Measurements from ENCODE around the gene GPN2. TPM values are rescaled to one million over a fixed set of nuclear protein-coding genes. Genes with fewer than 3 reads are reported as not detected.

The GPN2 gene
- total RNA-seq, 2 experiments from 2014 or later, result 17.5 to 46.6 TPM

DNA sequence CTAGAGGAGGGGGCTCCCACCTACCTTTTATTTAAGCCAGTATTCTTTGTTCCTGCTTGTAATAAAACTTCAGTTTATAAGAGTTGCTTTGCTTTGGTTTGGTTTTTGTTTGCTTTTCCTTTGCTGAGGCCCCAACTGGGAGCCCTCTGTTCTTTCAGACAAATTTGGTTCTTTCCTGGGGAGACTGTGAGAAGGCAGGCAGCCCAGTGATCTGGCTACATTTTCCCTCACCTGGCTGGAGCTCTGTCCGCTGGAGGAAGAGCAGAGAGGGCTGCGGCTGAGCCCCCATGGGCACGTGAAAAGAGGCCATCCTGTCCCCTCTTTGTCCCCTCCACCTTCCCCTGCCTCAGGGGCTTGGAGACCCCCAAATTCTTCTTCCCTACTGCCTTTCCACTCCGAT lies 34.4 kb downstream of the GPN2 start:
- no peak for TF ChIP-seq EZH2phosphoT487 (IDR thresholded peaks at IDR 0.05; ENCODE audit: borderline replicate concordance, low read depth, low read length)
- TF ChIP-seq, protein P1, sequence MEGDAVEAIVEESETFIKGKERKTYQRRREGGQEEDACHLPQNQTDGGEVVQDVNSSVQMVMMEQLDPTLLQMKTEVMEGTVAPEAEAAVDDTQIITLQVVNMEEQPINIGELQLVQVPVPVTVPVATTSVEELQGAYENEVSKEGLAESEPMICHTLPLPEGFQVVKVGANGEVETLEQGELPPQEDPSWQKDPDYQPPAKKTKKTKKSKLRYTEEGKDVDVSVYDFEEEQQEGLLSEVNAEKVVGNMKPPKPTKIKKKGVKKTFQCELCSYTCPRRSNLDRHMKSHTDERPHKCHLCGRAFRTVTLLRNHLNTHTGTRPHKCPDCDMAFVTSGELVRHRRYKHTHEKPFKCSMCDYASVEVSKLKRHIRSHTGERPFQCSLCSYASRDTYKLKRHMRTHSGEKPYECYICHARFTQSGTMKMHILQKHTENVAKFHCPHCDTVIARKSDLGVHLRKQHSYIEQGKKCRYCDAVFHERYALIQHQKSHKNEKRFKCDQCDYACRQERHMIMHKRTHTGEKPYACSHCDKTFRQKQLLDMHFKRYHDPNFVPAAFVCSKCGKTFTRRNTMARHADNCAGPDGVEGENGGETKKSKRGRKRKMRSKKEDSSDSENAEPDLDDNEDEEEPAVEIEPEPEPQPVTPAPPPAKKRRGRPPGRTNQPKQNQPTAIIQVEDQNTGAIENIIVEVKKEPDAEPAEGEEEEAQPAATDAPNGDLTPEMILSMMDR (conservative IDR thresholded peaks at IDR 0.05; ENCODE audit: low read length), result no peak
- no peak overlapping the region for H2AFZ ChIP-seq (ENCODE audit: low read length)
- H3K4me2 ChIP-seq (ENCODE audit: low read length), result no peak overlapping the region
- no peaks in the 10 kb centered on the region for H3K9me3 ChIP-seq (ENCODE audit: low read length)
- no TSS peak for BruUV-seq (replicated peaks)
- intact Hi-C loops (cut with micrococcal nuclease; ENCODE audit: unreplicated experiment), result no loop called here
- no peaks in the 10 kb centered on the region for H3K9me2 ChIP-seq (ENCODE audit: insufficient read depth, low read length)
- no peak for DNase-seq (ENCODE audit: low spot score)
- CTCF ChIA-PET (ENCODE audit: unreplicated experiment), result no interaction called here
- H3K27ac ChIP-seq (ENCODE audit: low read depth, low read length, poor library complexity, severe bottlenecking), result no peak overlapping the region
- H3K4me1 ChIP-seq (ENCODE audit: insufficient read depth, low read length, poor library complexity, severe bottlenecking), result no peaks in the 10 kb centered on the region
- no peaks in the 10 kb centered on the region for H3K79me2 ChIP-seq (ENCODE audit: insufficient read depth, low read depth, low read length)
- no peak overlapping the region for H3K4me3 ChIP-seq (ENCODE audit: low read depth, low read length, poor library complexity, severe bottlenecking)
- no peaks in the 10 kb centered on the region for H4K20me1 ChIP-seq (ENCODE audit: insufficient read depth, low read length)
- H3K36me3 ChIP-seq (ENCODE audit: insufficient read depth, low read length), result peaks cover 37% of the 10 kb centered on the region; the same call in 1 of the 2 replicates
- POLR2A ChIA-PET, result interaction anchor here (0.5 to 3.6 kb wide), 3 partner anchors 9 to 15 kb away, joined by 3 to 15 read pairs (median 3); no protein-coding TSS in a partner anchor

DNA sequence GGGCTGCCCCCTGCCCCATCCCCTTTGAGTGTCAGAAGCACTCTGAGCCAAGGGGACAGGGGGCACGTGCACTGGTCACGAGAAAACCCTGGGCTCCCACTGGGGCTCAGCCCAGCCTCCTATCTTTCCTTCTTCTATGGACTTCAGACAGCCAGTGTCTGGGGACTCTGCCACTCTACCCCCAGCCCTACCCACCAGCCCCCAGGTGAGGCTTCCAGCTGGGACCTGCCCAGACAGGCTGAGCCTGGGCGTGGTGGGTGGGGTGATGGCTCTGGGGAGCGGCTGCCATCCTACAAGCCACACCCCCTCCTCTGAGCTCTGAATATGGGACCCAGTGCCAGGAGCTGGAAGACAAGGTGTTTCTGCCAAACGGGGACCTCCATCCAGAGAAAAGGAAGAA lies 35.2 kb downstream of the GPN2 start:
- ChIA-PET CTCF (ENCODE audit: unreplicated experiment) (interaction anchor here (1.0 kb wide), 1 partner anchor 35 kb away, joined by 3 read pairs; the partner anchor contains the start of gene GPN2), POLR2A (interaction anchor here (0.5 to 3.6 kb wide), 2 partner anchors 10 to 16 kb away, joined by 3 to 15 read pairs; no protein-coding TSS in a partner anchor)
- intact Hi-C loops (cut with micrococcal nuclease; ENCODE audit: unreplicated experiment), result no loop called here
- H3K4me1 ChIP-seq (ENCODE audit: insufficient read depth, low read length, poor library complexity, severe bottlenecking), result no peaks in the 10 kb centered on the region
- H3K27ac ChIP-seq (ENCODE audit: low read depth, low read length, poor library complexity, severe bottlenecking), result no peak overlapping the region
- no peaks in the 10 kb centered on the region for H3K9me2 ChIP-seq (ENCODE audit: insufficient read depth, low read length)
- no peak for DNase-seq (ENCODE audit: low spot score)
- no peaks in the 10 kb centered on the region for H3K79me2 ChIP-seq (ENCODE audit: insufficient read depth, low read depth, low read length)
- BruUV-seq (replicated peaks), result no TSS peak
- H3K4me2 ChIP-seq (ENCODE audit: low read length), result no peak overlapping the region
- TF ChIP-seq, protein P1 (conservative IDR thresholded peaks at IDR 0.05; ENCODE audit: low read length), result no peak
- no peak for TF ChIP-seq EZH2phosphoT487 (IDR thresholded peaks at IDR 0.05; ENCODE audit: borderline replicate concordance, low read depth, low read length)
- peaks cover 43% of the 10 kb centered on the region; the same call in 1 of the 2 replicates for H3K36me3 ChIP-seq (ENCODE audit: insufficient read depth, low read length)
- H4K20me1 ChIP-seq (ENCODE audit: insufficient read depth, low read length), result no peaks in the 10 kb centered on the region
- no peak overlapping the region for H3K4me3 ChIP-seq (ENCODE audit: low read depth, low read length, poor library complexity, severe bottlenecking)
- no peaks in the 10 kb centered on the region for H3K9me3 ChIP-seq (ENCODE audit: low read length)
- H2AFZ ChIP-seq (ENCODE audit: low read length), result no peak overlapping the region

DNA sequence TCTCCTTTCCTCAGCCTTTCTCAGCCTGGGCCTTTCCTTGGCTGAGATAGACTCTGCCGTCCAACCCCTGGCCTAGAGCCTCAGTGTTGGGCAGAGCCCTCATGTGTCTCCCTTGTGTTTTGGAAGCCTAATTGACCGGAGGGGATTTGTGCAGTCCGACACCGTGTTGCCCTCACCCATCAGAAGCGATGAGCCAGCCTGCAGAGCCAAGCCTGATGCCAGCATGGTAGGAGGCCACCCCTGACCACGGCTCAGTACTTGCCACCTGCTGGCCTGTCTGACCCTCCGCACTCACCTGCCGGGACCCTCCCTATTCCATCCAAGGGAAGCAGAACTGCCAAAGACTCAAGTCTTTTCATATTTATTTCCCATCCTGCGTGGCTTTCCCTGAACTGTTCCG lies 36.5 kb downstream of the GPN2 start:
- DNase-seq (ENCODE audit: low spot score), result no peak
- Histone ChIP-seq H3K4me3 (ENCODE audit: low read depth, low read length, poor library complexity, severe bottlenecking) (no peak overlapping the region), H3K36me3 (ENCODE audit: insufficient read depth, low read length) (peaks cover 46% of the 10 kb centered on the region; the same call in 1 of the 2 replicates), H3K4me2 (ENCODE audit: low read length) (no peak overlapping the region), H3K9me3 (ENCODE audit: low read length) (no peaks in the 10 kb centered on the region), H2AFZ (ENCODE audit: low read length) (no peak overlapping the region), H3K27ac (ENCODE audit: low read depth, low read length, poor library complexity, severe bottlenecking) (no peak overlapping the region), H3K79me2 (ENCODE audit: insufficient read depth, low read depth, low read length) (no peaks in the 10 kb centered on the region), H4K20me1 (ENCODE audit: insufficient read depth, low read length) (no peaks in the 10 kb centered on the region), H3K4me1 (ENCODE audit: insufficient read depth, low read length, poor library complexity, severe bottlenecking) (no peaks in the 10 kb centered on the region), H3K9me2 (ENCODE audit: insufficient read depth, low read length) (no peaks in the 10 kb centered on the region)
- BruUV-seq (replicated peaks), result no TSS peak
- CTCF ChIA-PET (ENCODE audit: unreplicated experiment), result no interaction called here
- TF ChIP-seq EZH2phosphoT487 (IDR thresholded peaks at IDR 0.05; ENCODE audit: borderline replicate concordance, low read depth, low read length), result no peak
- TF ChIP-seq, protein P1 (conservative IDR thresholded peaks at IDR 0.05; ENCODE audit: low read length), result no peak
- intact Hi-C loops (cut with micrococcal nuclease; ENCODE audit: unreplicated experiment), result loop anchor here (1.0 kb wide), 1 partner anchor 25 kb away; no protein-coding TSS in a partner anchor
- POLR2A ChIA-PET, result interaction anchor here (3.6 kb wide), 1 partner anchor 11 kb away, joined by 15 read pairs; no protein-coding TSS in a partner anchor
